ENCODE data around the gene MELTF.

The MELTF gene

DNA sequence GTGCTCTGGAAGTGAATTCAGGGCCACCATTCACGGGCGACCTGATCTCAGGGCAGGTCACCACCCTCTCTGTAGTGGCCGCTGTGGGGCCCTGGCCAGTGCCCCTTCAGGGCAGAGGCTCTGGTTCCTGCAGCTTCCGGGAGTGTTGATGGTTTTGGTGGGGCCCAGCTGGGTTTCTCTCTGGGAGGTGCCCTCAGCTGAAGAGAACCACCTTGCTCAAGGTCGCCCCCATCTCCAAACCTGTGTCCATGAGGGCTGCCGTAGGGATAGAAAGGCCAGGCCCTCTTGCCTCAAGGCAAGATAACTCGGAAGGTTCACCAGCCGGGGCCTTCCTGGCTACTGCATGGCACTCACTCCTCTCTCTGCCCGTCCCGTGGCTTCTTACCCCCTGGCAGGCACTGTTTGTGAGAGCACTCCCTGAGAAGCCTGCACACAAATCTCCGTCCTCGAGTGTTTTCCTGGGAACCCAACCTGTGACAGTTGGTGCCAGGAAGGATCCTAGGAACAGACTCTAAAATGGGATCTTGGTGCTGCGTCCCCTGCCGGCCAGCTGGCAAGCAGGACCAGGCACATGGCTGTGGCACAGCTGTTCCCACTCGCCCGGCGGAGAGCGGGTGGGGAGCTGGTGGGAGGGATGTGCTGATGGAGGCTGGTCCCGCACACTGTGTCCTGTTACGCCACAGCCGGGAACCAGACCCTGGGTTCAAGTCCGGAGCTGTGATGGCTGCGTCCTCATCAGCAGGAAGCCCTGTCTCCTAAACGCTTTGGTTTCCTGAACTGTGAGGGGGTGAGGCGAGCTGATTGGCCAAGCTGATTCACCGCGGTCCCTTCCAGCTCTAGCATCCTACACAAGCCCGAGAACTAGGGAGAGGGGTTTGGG, 37.8 kb downstream of the MELTF start:
- DNase-seq: no peak

DNA sequence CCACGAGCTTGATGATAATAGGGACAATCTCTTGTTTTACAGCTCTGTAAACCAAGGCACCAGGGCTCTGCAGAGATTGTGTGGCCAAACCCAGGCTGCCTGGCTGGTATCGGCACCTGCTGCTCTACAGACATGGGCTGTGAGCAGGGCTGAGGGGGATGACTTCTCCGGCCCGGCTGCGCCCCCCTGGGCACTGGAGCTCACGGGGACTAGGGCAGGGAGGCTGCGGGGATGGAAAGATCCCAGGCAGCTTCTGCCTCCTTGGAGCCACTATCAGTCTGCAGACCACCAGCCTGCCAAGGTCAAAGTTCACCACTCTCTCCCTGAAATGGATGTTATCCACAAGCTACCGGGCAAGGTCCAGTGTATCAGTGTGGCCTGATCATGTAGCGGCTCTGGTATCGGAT, 39.0 kb downstream of the MELTF start:
- no peak for DNase-seq

DNA sequence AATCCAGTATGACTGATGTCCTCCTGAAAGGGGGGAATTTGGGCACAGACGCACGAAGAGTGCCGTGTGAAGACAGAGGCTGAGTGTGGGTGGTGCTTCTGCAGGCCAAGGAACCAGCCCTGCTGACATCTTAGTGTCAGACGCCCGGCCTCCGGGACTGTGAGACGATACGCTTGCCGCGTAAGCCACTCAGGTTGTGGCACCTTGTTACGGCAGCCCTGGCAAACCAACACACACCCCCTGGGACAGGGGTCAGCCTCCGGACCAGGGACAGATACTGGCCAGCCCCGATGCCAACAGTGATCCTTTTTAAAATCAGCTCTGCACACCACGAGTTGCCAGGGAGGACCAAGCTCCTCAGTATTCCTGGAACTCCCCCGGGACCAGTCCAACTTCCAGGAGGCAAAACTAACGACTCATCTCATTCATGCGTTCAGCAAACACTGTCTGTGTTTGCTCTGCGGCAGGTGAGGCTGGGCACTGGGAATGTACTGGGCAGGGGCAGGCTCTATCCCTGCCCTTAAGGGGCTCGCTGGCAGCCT, 39.8 kb downstream of the MELTF start:
- no peak for DNase-seq

DNA sequence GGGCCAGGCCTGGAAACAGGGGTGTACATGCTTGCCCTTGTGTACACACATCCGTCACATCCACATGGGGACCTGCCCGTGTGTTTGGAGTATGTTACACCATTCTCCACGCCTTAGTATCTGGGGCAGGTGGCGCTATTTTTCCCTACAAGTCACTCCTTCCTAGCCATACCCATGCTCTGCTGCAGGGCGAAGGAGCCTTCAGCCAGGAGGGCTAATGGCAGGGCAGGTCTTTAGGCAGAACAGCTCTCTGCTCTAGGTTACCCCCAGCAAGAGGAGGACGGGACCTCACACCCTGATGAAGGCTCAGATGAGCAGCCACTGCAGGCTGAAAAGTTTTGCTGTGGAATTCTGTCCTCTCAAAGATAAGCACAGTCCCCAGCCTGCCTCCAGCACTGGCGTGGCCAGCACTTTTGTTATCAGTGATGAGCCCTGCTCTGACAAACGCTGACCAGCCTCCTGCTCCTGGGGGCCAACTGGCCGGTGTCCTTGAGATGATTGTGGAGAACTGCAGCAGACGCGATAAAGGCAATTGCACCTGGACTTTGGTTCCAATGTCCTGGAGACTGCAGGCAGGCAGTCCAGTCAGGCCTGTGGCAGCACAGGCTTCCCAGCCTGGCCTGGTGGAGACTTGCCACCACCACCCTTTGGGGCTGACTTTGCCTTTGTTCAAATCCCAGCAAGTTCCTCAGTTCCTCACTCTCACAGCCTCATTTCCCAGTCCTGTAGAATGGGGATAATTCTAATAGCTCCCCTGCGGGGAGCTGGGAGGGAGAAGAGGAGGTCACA, 41.2 kb downstream of the MELTF start:
- DNase-seq: no peak

DNA sequence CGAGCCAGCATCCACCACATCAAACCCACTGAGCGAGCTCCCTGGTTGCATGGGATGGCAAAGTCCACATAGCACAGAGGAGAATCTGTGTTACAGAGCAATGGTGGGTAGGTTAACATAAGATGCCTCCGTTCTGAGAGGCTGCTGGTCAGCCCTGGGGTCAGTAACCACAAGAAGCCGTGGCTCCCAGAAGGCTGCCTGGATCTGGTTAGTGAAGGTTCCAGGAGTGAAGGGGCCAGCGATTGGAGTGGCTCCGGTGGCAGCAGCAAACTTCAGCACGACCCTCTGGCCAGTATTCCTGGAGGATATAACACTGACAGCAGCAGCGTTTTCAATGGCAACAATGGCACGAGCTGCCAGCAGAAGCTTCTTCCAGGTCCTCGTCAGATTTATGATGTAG, 42.6 kb downstream of the MELTF start:
- no peak for DNase-seq

DNA sequence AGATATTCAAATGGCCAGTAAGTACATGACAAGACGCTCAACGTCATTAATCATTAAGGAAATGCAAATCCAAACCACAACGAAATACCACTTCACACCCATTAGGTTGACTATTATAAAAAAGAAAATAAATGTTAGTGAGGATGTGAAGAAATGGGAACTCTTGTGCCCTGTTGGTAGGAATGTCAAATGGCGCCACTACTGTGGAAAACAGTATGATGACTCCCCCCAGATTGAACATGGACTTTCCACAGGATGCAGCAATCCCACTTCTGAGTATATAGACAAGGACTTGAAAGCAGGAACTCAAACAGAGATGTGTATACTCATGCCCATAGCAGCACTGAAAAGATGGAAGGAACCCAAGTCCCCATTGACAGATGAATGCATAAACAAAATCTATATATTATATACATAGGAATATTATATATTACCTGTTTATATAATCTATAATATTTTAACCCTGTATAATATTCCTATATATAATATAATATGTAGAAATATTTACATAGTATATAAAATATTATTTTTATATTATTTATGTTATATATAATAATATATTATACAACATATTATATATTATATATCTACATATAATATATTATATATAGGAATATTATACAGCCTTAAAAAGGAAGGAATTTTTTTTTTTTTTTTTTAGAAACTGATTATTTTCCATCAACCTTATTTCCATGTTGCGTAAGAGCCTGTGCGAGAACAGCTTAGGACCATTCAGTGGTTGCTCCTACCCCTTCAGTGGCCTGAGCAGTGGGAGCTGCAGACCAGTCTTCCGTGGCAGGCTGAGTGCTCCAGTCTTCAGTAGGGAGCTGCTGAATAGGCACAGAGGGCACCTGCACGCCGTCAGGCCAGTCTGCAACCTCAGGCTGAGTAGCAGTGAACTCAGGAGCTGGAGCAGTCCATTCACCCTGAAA, 43.4 kb downstream of the MELTF start:
- no peak for DNase-seq

DNA sequence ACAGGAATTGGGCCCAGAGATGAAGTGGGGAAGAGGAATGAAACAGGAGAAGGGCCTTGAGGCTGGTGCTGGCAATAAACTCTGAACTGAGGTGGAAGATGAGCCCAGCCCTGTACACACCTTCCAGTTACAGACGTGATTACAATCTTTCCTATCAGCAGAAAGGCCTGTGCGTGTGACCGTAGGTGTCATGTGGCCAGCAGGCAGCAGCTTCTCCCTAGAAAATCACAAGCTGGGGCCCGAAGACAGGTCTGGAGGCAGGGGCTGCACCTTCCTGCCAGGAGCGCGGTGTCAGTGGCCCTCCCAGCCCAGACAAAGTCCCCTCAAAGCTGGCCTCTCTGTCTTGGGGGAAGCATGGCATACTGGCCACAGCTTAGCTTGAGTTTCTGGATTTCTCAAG, 44.3 kb downstream of the MELTF start:
- no peak for DNase-seq

DNA sequence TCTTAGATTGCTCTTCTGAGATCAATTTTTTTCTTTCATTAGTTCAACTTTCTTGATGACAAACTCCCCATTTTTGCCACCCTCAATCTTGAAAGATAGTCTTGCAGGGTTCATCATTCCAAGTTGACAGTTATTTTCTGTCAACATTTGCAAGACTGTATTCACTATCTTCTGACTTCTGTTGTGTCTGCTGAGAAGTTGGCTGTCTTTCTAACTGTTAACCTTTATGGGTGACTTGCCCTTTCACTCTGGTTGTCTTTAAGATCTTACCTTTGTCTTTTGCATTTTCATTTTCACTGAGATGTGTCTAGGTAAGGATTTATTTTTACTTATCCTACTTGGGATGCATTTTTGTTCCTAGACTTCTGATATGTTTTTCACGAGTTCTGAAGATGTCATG, 46.4 kb downstream of the MELTF start:
- no peak for DNase-seq

DNA sequence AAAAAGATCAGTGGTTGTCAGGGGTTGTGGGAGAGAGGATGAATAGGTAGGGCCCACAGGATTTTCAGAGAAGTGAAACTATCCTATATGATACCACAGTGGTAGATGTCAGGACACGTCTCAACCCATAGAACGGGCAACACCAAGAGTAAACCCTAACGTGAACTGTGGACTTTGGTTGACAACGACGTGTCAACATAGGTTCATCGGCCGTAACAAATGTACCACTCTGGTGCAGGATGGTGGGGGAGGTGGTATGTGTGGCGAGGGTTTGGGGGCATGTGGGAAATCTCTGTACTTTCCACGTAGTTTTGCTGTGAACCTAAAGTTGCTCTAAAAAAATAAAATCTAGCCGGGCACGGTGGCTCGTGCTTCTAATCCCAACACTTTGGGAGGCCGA, 48.0 kb downstream of the MELTF start:
- DNase-seq: no peak

DNA sequence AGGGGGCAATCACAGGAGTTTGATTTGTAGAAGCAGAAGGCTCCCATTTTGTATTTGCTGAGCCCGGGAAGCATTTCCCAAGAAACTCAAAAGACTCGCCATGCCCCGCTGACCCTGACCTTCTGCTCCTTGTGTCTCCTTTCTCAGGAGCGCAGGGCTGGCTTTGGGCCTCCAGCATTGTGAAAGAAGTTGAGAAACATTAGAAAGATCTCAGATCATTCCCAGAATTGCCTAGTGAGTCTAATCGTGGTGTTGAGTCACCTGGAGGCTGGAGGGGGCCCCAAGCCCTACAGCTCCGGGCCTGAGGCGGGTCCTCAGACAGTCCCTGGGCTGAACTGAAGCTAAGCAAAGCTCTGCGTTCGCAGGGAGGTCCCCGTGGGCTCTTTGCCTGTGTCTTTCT, 50.1 kb downstream of the MELTF start:
- DNase-seq: no peak

DNA sequence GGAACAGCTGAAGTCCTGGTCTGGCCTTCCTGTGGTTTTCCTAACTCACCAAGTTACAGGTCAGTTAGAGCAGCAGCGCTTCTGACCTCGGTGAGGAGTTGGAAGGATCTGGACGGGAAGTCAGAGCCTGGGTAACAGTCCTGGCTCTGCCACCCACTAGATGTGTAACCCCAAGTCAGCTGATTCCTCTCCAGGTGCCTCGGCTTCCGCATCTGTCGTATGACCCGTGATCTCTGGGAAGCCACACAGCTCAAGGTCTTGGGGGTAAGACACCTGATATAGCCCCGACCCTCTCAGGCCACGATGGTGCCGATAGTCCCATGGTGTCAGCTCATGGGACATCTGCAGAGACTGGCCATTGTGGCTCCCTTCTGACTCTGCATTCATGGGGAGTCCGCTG, 52.7 kb downstream of the MELTF start:
- no peak for DNase-seq

DNA sequence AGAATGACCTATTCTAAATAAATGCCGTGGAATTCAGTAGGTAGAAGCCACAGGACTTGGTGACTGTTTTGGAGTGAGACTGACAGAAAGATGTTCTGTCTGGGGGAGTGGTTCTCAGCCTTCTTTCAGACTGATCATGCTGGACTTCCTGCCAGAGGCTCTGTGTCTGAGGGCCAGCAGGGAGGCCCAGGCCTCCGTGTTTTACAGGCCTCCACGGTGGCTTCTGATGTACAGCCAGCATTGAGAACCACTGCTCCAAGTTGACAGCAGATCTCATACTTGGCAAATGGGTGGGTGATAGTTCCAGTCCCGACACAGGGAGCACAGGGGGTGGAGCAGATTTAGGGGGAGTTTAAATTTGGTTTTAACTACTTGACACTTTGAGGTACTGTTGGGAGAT, 54.3 kb downstream of the MELTF start:
- DNase-seq: no peak

DNA sequence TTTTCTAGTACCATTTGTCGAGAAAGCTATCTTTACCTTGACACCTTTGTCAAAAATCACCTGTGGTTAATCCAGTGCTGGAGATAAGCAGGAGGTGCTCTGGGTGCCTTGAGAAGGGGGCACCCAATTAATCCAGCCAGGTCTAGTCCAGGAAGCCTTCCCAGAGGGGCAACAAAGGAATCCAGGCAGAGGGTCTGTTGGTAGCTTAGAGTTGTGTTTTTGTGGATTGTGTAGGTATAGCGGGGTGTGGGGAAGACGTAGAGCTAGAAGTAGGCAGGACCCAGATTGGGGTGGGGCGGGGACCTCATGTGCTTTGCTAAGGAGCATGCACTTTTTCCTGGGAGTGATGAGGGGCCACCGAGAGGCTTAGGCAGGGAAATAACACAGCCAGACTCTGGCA, 55.0 kb downstream of the MELTF start:
- DNase-seq: no peak

DNA sequence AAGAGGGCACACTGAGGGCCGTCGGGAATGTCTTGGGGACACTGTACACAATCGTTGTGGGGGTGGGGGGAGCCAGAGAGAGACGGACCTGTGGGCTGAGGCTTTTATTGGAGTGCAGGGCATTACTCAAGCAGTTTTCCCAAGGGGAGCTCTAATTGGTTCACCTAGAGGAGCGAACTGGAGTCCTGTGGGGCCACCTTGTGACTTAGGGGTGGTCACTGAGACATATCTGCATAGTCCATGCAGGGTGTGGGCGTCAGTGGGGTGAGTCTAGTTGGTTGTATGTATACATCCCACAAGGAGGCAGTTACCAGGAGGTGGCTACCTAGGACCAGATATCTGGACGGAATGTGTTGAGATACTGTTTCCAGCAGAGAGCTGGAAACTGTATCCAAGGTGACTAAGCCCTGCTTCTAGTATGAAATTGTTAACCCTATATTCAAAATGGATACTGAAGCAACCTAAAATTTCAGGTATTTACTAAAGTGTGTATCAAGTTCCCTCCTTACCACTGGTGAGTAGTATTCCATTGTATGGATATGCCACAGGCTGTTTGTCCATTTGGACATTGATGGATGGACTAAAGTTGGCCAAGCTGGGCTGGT, 58.4 kb downstream of the MELTF start:
- no peak for DNase-seq

DNA sequence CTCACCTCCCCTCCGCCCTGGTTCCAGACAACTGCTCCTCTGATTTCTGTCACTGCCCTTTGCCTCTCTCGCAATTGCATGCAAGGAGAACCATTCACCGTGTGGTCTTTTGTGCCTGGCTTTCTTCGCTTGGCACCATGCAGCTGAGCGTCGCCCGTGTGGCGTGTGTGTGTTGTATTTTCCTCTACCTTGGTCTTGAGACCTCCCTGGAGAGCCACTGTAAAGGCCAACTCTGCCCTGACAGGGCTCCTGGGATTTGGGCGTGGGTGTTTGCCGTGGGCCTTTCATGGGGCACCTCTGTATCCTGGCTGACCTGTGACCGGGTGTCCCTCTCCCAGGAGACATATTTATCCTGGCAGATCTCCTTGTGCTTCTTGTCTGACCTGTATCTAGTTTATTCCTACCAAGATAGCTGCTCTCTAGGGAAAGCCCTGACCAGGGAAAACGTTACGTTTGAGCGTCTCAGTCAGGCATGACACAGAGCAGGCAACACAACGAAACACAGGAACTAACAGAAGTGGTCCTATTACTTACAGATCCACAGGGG, 59.0 kb downstream of the MELTF start:
- DNase-seq: no peak

DNA sequence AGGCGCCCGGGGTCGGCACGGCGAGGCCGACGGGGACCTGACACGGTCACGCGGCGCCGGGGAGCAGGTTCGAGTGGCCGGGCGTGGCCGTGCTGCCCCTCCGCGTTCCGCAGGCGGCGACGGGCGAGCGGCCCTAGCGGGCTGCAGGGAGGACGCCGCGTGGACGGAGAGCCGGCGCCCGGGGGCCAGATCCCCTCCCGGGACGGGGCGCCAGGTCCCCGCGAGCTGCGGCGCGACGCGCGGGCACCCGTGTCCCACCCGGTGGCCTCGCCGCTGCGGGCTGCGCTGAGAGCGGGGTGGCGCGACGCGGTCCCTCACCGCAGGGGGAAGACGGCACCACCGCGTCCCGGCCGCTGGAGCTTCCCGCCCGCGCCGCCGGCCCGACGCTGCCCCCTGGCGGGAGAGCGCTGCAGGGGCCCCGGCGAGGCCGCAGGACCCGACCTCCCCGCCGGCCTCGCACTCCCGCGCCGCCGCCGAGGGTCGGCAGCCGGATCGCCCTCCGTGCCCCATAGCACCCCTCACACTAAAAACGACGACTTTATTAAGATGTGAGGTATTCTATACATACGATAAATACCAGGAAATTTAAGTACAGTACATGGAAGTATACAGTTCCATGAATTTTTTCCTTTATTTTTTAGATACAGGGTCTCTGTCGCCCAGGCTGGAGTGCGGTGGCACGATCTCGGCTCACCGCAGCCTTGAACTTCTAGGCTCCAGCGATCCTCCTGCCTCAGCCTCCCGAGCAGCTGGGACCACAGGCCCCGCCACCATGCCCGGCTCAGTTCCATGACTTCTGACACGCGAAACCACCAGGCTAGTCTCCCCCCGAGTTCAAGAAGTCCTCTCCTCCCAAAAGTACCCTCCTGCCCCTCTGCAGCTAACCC, 59.7 kb downstream of the MELTF start:
- DNase-seq: peak; percentile 70 to 71

DNA sequence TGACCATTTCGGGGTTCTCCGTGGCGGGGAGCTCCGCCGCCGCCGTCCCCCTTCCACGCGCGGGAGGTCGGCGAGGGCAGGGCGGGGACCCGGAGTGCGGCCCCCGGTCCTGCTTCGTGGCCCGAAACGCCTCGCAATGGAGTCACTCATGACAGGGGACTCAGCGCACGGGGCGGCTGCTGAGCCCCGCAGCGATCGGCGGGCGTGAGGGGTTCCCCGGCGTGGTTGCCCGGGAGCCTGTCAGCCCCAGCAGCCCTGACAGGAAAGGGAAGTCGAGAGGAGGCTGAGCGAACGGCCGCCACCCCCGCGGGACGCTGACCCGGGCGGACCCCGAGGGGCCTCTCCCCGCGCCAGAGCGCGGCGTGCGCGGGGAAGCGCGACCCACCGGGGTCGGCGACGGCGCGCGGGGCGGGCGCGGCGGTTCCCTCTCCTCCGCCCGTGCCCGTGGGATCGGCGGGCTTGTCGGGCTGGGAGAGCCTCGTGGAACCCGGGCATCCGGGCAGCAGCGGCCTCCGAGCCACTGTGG, 60.4 kb downstream of the MELTF start:
- peak; percentile 32 to 35 for DNase-seq

DNA sequence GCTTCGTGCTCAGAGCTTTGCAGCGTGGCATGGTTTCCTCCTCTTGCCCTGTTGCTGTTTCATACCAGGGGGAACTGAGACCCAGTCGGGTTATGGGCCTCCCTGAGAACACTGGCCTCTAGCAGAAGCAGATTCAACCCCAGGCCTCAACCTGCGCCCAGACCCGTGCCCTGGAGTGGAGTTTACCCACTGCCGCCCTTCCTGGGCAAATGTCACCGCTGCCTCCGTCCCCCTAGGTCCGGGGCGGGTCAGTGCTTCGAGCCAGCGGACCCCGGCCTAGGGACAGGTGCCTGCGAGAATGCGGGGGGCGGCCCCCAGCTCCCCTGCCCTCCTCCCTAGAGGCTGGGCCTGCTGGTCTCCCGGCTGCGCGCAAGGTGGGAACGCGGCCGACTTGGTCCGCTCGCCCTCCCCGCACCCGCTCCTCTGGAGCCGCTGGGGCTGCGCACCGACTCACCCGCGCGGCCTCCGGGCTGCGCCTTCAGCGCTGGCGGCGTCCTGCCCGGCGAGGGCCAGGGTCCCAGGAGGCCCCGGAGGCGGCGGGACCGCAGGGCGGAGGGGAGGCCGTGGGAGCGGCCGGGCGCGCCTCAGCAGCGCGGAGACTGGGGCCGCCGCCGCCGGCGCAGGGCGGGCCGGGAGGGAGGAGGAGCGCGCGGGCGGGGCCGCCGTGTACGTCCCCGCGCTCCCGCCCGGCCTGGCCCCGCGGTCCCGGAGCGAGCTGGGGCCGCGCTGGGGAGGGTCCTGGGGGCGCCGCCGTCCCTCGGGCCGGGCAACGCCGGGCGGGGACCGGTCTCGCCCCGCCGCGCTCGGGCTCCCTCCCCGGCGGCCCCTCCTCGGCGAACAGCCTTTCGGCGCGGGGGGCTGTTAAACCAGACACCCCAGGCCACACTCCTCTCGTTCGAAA, 61.1 kb downstream of the MELTF start, which contains the start of gene PIGZ:
Gene PIGZ (minus strand): TSS at position 601 of the 901 bp plus-strand sequence. CDS start 16,802 bp downstream, outside the sequence.
- DNase-seq: no peak
